H1 (cell line): Measurements from ENCODE around the gene PNMA1. TPM values are rescaled to one million over a fixed set of nuclear protein-coding genes. Genes with fewer than 3 reads are reported as not detected.

Source experiments
- CTCF ChIA-PET: fragments of 300-600 bp; sonication (Branson Sonifier 250); formaldehyde crosslinking; loops from one replicate; lab custom pipeline; 2021; ENCODE audit not compliant: partially characterized antibody; lab: Charles Lee
- POLR2A ChIA-PET: fragments of 300-600 bp; sonication (Branson Sonifier 250); formaldehyde crosslinking; loops from one replicate; lab custom pipeline; 2021; ENCODE audit warnings: inconsistent platforms; ENCODE audit not compliant: partially characterized antibody; lab: Charles Lee
- DNase-seq, 2 experiments: peaks; one replicate each; pipeline versions ENCODE4 v3.0.0 to v3.0.0-alpha.2; 2010 to 2022; ENCODE audit warnings: low spot score in 2 of 2, low read depth in 1 of 2, mixed read lengths in 1 of 2
- FAIRE-seq: peaks from 2 replicates; lab custom pipeline; 2011; peaks lifted over from hg19 to GRCh38; lab: Jason Lieb, UNC
- H2AFZ ChIP-seq: 2 replicates; pipeline ENCODE4 v1.8.1; 2012; ENCODE audit warnings: low read length, inconsistent platforms
- H2AK5ac ChIP-seq: 2 replicates; pipeline ENCODE4 v1.6.1; 2013; ENCODE audit warnings: low read depth, low read length
- H2BK120ac ChIP-seq: replicated peaks from 2 replicates; pipeline ENCODE3; 2013; ENCODE audit warnings: low read depth, low read length, inconsistent platforms
- H2BK12ac ChIP-seq: 2 replicates; pipeline ENCODE4 v1.6.1; 2013; ENCODE audit warnings: low read depth, low read length
- H2BK15ac ChIP-seq: 2 replicates; pipeline ENCODE4 v1.6.1; 2013; ENCODE audit warnings: low read length
- H2BK20ac ChIP-seq: 2 replicates; pipeline ENCODE4 v1.6.1; 2013; ENCODE audit warnings: low read length
- H2BK5ac ChIP-seq: 2 replicates; pipeline ENCODE4 v1.6.1; 2013; ENCODE audit warnings: low read depth, low read length
- H3K14ac ChIP-seq: 2 replicates; pipeline ENCODE4 v1.6.1; 2013; ENCODE audit warnings: inconsistent platforms; ENCODE audit not compliant: insufficient read length
- H3K18ac ChIP-seq: 2 replicates; pipeline ENCODE4 v1.6.1; 2013; ENCODE audit warnings: low read length; ENCODE audit errors: extremely low read depth
- H3K23ac ChIP-seq: 2 replicates; pipeline ENCODE4 v1.6.1; 2013; ENCODE audit warnings: inconsistent platforms; ENCODE audit not compliant: insufficient read length
- H3K23me2 ChIP-seq: 2 replicates; pipeline ENCODE4 v1.6.1; 2013; ENCODE audit warnings: low read depth, low read length
- H3K27ac ChIP-seq: 2 replicates; pipeline ENCODE4 v1.6.1; 2011; ENCODE audit warnings: low read depth, low read length, inconsistent platforms
- H3K27me3 ChIP-seq, 4 experiments: replicated peaks in 1 of 4; 1 replicate in 1 of 4; 2 replicates in 3 of 4; pipeline versions ENCODE4 v1.6.1 to v1.8.1; 2011 to 2013; ENCODE audit warnings: low read length in 3 of 4, mild to moderate bottlenecking in 3 of 4, inconsistent platforms in 2 of 4, mixed read lengths in 2 of 4, moderate library complexity in 1 of 4; ENCODE audit not compliant: control insufficient read depth in 3 of 4, insufficient read depth in 3 of 4; ENCODE audit errors: extremely low read depth in 1 of 4
- H3K36me3 ChIP-seq, 4 experiments: 2 replicates each; pipeline versions ENCODE4 v1.6.1 to v1.8.1; 2011 to 2013; ENCODE audit warnings: mild to moderate bottlenecking in 4 of 4, low read length in 3 of 4, moderate library complexity in 2 of 4, control low read depth in 1 of 4, inconsistent platforms in 1 of 4; ENCODE audit not compliant: insufficient read depth in 4 of 4, control insufficient read depth in 2 of 4
- H3K4ac ChIP-seq: replicated peaks from 2 replicates; pipeline ENCODE3; 2013; ENCODE audit warnings: low read length, low read depth, mixed read lengths, inconsistent platforms; ENCODE audit not compliant: insufficient read length
- H3K4me1 ChIP-seq, 4 experiments: replicated peaks in 1 of 4; 1 replicate in 1 of 4; 2 replicates in 3 of 4; pipeline versions ENCODE4 v1.6.1 to v1.8.1; 2011 to 2013; ENCODE audit warnings: low read length in 3 of 4, inconsistent platforms in 2 of 4, mixed read lengths in 1 of 4; ENCODE audit not compliant: insufficient read depth in 4 of 4, control insufficient read depth in 3 of 4
- H3K4me2 ChIP-seq, 2 experiments: 2 replicates each; pipeline versions ENCODE4 v1.6.1 to v1.8.1; 2011 to 2013; ENCODE audit warnings: low read depth in 2 of 2, low read length in 2 of 2, control low read depth in 1 of 2, inconsistent platforms in 1 of 2, mild to moderate bottlenecking in 1 of 2; ENCODE audit not compliant: insufficient read depth in 1 of 2
- H3K4me3 ChIP-seq, 4 experiments: fragments of 200-600, 300-600 bp in 1 of 4; sonication (generic), shearing (Covaris generic), sonication (Bioruptor Twin) in 1 of 4; 2 replicates each; pipeline versions ENCODE4 v1.5.1 to v1.8.1; 2011 to 2016; ENCODE audit warnings: low read length in 4 of 4, low read depth in 3 of 4, control low read depth in 2 of 4, inconsistent platforms in 2 of 4, mild to moderate bottlenecking in 2 of 4, mixed read lengths in 1 of 4, moderate library complexity in 1 of 4; ENCODE audit not compliant: insufficient read depth in 2 of 4; ENCODE audit errors: extremely low read depth in 1 of 4
- H3K56ac ChIP-seq: replicated peaks from 2 replicates; pipeline ENCODE3; 2013; ENCODE audit warnings: low read depth, mild to moderate bottlenecking, mixed read lengths, low read length, inconsistent platforms; ENCODE audit not compliant: insufficient read length
- H3K79me1 ChIP-seq: 2 replicates; pipeline ENCODE4 v1.6.1; 2013; ENCODE audit warnings: low read depth, low read length, control low read depth
- H3K79me2 ChIP-seq, 2 experiments: 2 replicates each; pipeline versions ENCODE4 v1.6.1 to v1.8.1; 2012 to 2013; ENCODE audit warnings: low read length in 2 of 2, mild to moderate bottlenecking in 2 of 2, inconsistent platforms in 1 of 2; ENCODE audit not compliant: insufficient read depth in 2 of 2, control insufficient read depth in 1 of 2
- H3K9ac ChIP-seq, 4 experiments: replicated peaks in 1 of 4; 1 replicate in 1 of 4; 2 replicates in 3 of 4; pipeline versions ENCODE4 v1.6.1 to v1.8.1; 2011 to 2013; ENCODE audit warnings: low read depth in 3 of 4, low read length in 3 of 4, control low read depth in 2 of 4, mild to moderate bottlenecking in 2 of 4, moderate library complexity in 2 of 4, inconsistent platforms in 1 of 4; ENCODE audit errors: extremely low read depth in 1 of 4
- H3K9me3 ChIP-seq, 2 experiments: 2 replicates each; pipeline versions ENCODE4 v1.6.1 to v1.8.1; 2012 to 2013; ENCODE audit warnings: mild to moderate bottlenecking in 2 of 2, moderate library complexity in 2 of 2, control low read depth in 1 of 2, inconsistent platforms in 1 of 2, low read depth in 1 of 2, low read length in 1 of 2, mixed read lengths in 1 of 2; ENCODE audit not compliant: insufficient read depth in 2 of 2
- H4K20me1 ChIP-seq, 2 experiments: replicated peaks in 1 of 2; 2 replicates each; pipeline versions ENCODE3 to v1.8.1; 2011 to 2013; ENCODE audit warnings: inconsistent platforms in 2 of 2, low read length in 2 of 2, mild to moderate bottlenecking in 1 of 2; ENCODE audit not compliant: insufficient read depth in 2 of 2, control insufficient read depth in 1 of 2
- H4K5ac ChIP-seq: 2 replicates; pipeline ENCODE4 v1.6.1; 2013; ENCODE audit warnings: low read length, low read depth, mixed read lengths, inconsistent platforms; ENCODE audit not compliant: insufficient read length
- H4K8ac ChIP-seq: 2 replicates; pipeline ENCODE4 v1.8.0; 2013; ENCODE audit warnings: mild to moderate bottlenecking, moderate library complexity, low read length, inconsistent platforms; ENCODE audit not compliant: insufficient read depth; ENCODE audit errors: extremely low read depth
- H4K91ac ChIP-seq: replicated peaks from 2 replicates; pipeline ENCODE3; 2013; ENCODE audit warnings: low read length, mixed read lengths, inconsistent platforms; ENCODE audit not compliant: insufficient read length
- ATF2 ChIP-seq: IDR thresholded peaks from 2 replicates; pipeline ENCODE4 v1.6.1; 2012; ENCODE audit warnings: low read length, inconsistent platforms
- CTBP2 ChIP-seq: IDR thresholded peaks from 2 replicates; pipeline ENCODE4 v1.7.0; 2011; ENCODE audit warnings: borderline replicate concordance, mild to moderate bottlenecking, moderate library complexity, mixed read lengths, low read length; ENCODE audit not compliant: insufficient read depth, insufficient read length
- EGR1 ChIP-seq: IDR thresholded peaks from 2 replicates; pipeline ENCODE4 v1.6.1; 2011; ENCODE audit warnings: low read depth, low read length, borderline replicate concordance
- NANOG ChIP-seq: IDR thresholded peaks from 2 replicates; pipeline ENCODE4 v1.6.1; 2011; ENCODE audit warnings: low read length, low read depth, mild to moderate bottlenecking, inconsistent platforms; ENCODE audit not compliant: insufficient read depth, poor library complexity, severe bottlenecking
- RBBP5 ChIP-seq: IDR thresholded peaks from 2 replicates; pipeline ENCODE4 v1.7.1; 2012; ENCODE audit warnings: low read depth, mild to moderate bottlenecking, inconsistent platforms, low read length, moderate library complexity, borderline replicate concordance
- RNF2 ChIP-seq: fragments of 200-900, 300-1000 bp; sonication (generic); IDR thresholded peaks from 2 replicates; pipeline ENCODE4 v1.7.1; 2016; ENCODE audit warnings: borderline replicate concordance, low read depth, mild to moderate bottlenecking, antibody characterized with exemption, low read length; ENCODE audit not compliant: poor library complexity, severe bottlenecking; ENCODE audit errors: missing control alignments
- SIN3A ChIP-seq, 2 experiments: IDR thresholded peaks in 1 of 2; conservative IDR thresholded peaks in 1 of 2; 2 replicates each; pipeline ENCODE4 v1.6.1; 2011 to 2012; ENCODE audit warnings: low read length in 2 of 2, improper control_type of control experiment in 1 of 2, low read depth in 1 of 2, mild to moderate bottlenecking in 1 of 2
- SP1 ChIP-seq: IDR thresholded peaks from 2 replicates; pipeline ENCODE4 v1.6.1; 2011; ENCODE audit warnings: low read depth, low read length
- TEAD4 ChIP-seq: IDR thresholded peaks from 2 replicates; pipeline ENCODE4 v1.6.1; 2012; ENCODE audit warnings: low read depth, low read length, inconsistent platforms, mixed read lengths
- WGBS, 2 experiments: shearing (Covaris generic) in 1 of 2; methylation state at CpG; one replicate each; pipeline versions ENCODE4 v1.1.6 to v1.1.7; 2013 to 2015; ENCODE audit warnings: low lambda C conversion rate in 2 of 2, mixed read lengths in 2 of 2, inconsistent platforms in 1 of 2, low coverage in 1 of 2, missing lambda C conversion rate in 1 of 2; ENCODE audit not compliant: insufficient replicate concordance in 2 of 2, insufficient coverage in 1 of 2, insufficient read length in 1 of 2; ENCODE audit errors: extremely low coverage in 1 of 2, missing lambda C conversion rate in 1 of 2; 5-methylcytosine and 5-hydroxymethylcytosine counted together
- polyA plus RNA-seq, 7 experiments: library from polyadenylated mRNA; depleted of rRNA in 3 of 7; stranded (reverse) in 5 of 7; unstranded in 2 of 7; fragments of >200 nt in 5 of 7; fragments of 200-250 nt in 2 of 7; gene quantifications; 1 replicate in 5 of 7; 2 replicates in 1 of 7; 4 replicates in 1 of 7; pipeline versions ENCODE4 v1.2.1 to v1.2.3, GENCODE V29; 2011 to 2013; ENCODE audit warnings: missing spikeins in 2 of 7, mixed read lengths in 2 of 7
- total RNA-seq: library from RNA; stranded (reverse); fragmentation: NEBNext Ultra II Directional; extraction: Animal tissue kit (Norgen Biotek cat#: 25700); gene quantifications from 2 replicates; pipeline ENCODE4 v1.2.1, GENCODE V29; 2021

The PNMA1 gene
- total and polyA plus RNA-seq, 2 of the 8 experiments (the other 6 are each of a cell fraction or from before 2014, with no cell fraction given): 15.8 to 52.7 TPM

- no peaks in the 10 kb centered on the region for H3K79me2 ChIP-seq
- FAIRE-seq: no peak
- H2BK120ac ChIP-seq: no peak overlapping the region
- no peaks in the 10 kb centered on the region for H4K20me1 ChIP-seq
- no peak overlapping the region for H3K14ac ChIP-seq
- no peak overlapping the region for H2BK15ac ChIP-seq
- H3K79me1 ChIP-seq: no peaks in the 10 kb centered on the region
- no peaks in the 10 kb centered on the region for H3K36me3 ChIP-seq
- no peak overlapping the region for H3K18ac ChIP-seq
- H2AK5ac ChIP-seq: no peak overlapping the region
- H4K5ac ChIP-seq: no peak overlapping the region
- POLR2A ChIA-PET: no interaction called here
- 96% methylated on average over 2 of the region's 2 CpGs; no CpG with 5 or more reads in 1 of the 2 experiments for WGBS, 2 experiments
- no peak overlapping the region for H3K4me2 ChIP-seq
- no peaks in the 10 kb centered on the region for H3K23me2 ChIP-seq
- H4K91ac ChIP-seq: no peak overlapping the region
- no peak overlapping the region for H2BK20ac ChIP-seq
- H3K4ac ChIP-seq: no peak overlapping the region
- H2BK12ac ChIP-seq: no peak overlapping the region
- no peak overlapping the region for H2BK5ac ChIP-seq
- no peak for DNase-seq
- no peak overlapping the region for H3K4me3 ChIP-seq
- no peaks in the 10 kb centered on the region for H3K4me1 ChIP-seq
- H3K27ac ChIP-seq: no peak overlapping the region
- H3K9me3 ChIP-seq: no peaks in the 10 kb centered on the region
- H3K9ac ChIP-seq: no peak overlapping the region
- no peak overlapping the region for H4K8ac ChIP-seq
- H2AFZ ChIP-seq: no peak overlapping the region
- H3K27me3 ChIP-seq: no peaks in the 10 kb centered on the region
- CTCF ChIA-PET: no interaction called here
- H3K23ac ChIP-seq: no peak overlapping the region
- no peak overlapping the region for H3K56ac ChIP-seq
- TF ChIP-seq CTBP2 (no peak), RNF2 (no peak), NANOG (no peak), ATF2 (no peak), SIN3A (conservative IDR thresholded peaks at IDR 0.05 in 1 of 2, IDR thresholded peaks at IDR 0.05 in 1 of 2; ENCODE audit: low read depth in 1 of 2, low read length in 2 of 2) (no peak), RBBP5 (no peak), SP1 (no peak), TEAD4 (no peak), EGR1 (no peak)
These were observed 17.5 kb downstream of the PNMA1 start for GRCh38 chr14:73696466-73697400.
